A549 treated with Mapracorat at 1 μM for 4 hours (cell line): ENCODE measurements around the gene LCE7A. TPM values are rescaled to one million over a fixed set of nuclear protein-coding genes. Genes with fewer than 3 reads are reported as not detected.

Experiments used
- total RNA-seq: library from RNA; stranded (reverse); fragments of 200-300 nt; extraction: Qiagen RNA extraction; gene quantifications from 5 replicates; pipeline ENCODE4 v1.2.3, GENCODE V29; 2022

The LCE7A gene, protein sequence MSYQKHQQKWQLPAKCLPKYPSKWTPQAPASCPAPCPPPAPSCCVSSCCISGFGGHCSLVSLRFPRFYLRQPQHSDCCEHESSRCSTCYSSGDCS
- total RNA-seq: not detected in 5 replicates

DNA sequence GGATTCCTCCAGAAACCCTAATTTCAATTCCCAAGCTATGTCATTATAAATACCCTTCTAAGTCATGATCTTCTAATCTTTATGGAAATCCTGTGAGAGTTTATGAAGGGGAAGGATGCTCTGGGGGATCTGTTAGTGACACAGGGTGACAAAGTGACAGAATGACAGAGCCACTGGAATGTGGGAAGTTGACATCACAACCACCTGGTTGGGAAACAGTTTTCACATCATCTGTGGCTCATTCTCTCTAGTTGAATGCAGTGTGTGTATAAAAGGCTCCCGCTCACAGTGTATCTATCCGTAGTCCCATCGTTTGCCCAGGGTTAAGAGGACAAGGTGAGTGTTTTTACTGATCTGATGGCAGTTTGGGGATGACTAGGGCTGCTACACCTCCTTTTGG is at the start of gene LCE7A:
Gene LCE7A (plus strand): TSS at position 301 of the 400 bp plus-strand sequence. CDS start 702 bp downstream, outside the sequence.

DNA sequence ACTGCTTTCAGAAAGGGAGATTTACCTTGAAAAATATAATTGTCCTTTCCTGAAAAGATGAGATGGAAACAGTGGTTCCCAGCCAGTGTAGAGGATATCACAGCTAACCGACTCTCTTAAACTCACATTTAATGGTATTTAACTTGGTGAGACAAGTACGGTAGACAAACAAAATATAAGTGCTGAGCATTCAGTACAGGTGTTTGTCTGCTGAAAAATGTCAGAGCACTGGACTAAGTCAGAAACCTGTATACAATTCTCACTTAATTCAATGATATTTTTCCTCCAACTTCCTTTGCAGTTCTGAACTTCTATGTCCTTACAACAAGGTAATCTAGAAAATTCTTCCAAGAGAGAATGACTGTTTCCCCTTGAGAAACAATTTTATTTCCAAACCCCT is 48.1 kb upstream of the LCE7A start, which contains the start of gene LCE1B:
Gene LCE1B (plus strand): TSS at position 301 of the 400 bp plus-strand sequence. CDS start 476 bp downstream, outside the sequence.

DNA sequence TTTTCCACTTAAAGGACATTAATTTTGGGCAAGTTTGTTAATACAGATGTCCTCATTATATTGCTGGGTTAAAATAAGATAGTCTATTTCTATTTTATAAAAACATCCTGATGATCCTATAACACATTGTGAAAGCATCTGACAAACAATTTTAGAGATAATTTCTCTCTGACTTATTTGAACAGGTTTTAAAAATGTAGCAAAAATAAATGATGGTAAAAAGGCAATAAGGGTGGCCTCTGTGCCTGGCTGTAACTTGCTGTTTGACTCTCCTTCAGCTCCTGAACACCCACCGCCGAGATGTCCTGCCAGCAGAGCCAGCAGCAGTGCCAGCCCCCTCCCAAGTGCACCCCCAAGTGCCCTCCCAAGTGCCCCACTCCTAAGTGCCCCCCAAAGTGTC is 32.6 kb upstream of the LCE7A start, which contains the start of gene LCE1A:
Gene LCE1A (plus strand): TSS at position 301 of the 400 bp plus-strand sequence. CDS start 0 bp downstream, at position 301.

DNA sequence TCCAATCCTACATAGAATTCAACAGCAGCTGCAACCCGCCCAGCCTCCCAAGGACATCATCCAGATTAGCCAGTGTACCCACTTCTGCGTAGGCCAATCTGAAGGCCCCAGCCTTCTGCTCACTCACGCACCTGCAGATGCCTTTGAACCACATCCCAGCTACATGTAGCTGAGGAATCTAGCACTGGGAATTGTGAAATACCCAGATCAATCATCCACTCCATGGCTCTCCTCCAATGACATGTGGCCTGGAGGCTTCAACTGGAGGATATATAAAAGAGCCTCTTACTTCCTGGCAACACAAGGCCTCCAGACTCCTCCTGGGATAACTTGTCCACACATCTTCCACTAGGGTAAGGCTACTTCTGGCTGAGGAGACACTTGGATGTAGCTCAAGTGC is 17.2 kb upstream of the LCE7A start, which contains the start of gene LCE6A:
Gene LCE6A (plus strand): TSS at position 301 of the 400 bp plus-strand sequence. CDS start 665 bp downstream, outside the sequence.

DNA sequence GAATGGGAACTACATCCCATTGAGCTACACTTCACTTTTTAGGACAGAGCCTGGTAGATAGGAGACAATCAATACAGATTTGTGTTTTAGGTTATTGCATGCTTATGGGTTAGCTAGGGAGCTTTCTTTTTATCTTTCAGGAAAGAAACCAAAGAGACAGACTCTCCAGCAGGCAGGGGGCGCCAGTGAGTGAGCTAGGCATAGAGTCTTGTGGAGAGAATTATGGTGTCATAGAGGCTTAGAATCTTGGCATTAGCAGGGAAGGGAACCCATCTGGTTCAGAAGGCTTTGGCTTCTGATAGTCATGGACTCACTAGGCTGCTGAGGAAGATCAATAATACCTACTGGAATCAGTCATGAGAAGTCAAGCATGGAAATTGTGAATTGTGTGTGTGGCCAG is 18.2 kb downstream of the LCE7A start, which contains the start of gene SMCP:
Gene SMCP (plus strand): TSS at position 281 of the 400 bp plus-strand sequence. CDS start 6,101 bp downstream, outside the sequence.

DNA sequence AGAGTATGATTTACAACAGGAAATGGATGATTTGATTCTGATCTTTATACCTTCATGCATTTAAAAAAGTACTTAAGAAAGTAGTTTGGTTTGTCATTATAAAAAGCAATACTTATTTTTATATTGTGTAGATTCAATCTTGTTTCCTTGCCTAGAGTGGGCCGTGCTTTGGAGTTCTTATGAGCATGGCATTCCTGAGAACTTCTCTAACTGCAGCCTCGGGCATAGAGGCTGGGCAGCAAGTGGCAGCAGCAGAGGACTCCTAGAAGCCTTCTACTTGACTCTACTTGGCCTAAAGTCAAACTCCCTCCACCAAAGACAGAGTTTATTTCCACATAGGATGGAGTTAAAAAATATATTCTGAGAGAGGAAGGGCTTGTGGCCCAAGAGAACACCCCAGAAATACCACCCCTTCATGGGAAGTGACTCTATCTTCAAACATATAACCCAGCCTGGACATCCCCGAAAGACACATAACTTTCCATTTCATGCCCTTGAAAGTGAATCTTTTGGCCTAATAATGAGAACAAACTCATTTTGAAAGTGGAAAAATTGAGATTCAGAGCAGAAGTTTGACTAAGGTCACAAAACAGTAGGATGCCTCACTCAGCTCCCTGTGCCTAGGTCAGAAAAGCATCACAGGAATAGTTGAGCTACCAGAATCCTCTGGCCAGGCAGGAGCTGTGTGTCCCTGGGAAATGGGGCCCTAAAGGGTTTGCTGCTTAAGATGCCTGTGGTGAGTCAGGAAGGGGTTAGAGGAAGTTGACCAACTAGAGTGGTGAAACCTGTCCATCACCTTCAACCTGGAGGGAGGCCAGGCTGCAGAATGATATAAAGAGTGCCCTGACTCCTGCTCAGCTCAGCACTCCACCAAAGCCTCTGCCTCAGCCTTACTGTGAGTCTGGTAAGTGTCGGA is 48.1 kb downstream of the LCE7A start, which contains the start of gene IVL:
Gene IVL (plus strand): TSS at position 861 of the 916 bp plus-strand sequence. CDS start 1,252 bp downstream, outside the sequence.

Other genes with a start within 250 kb of the LCE7A start
- gene LCE3B, start 246.2 kb upstream of the LCE7A start, total RNA-seq: not detected in 5 replicates
- not detected in 5 replicates for gene LCE3A, start 236.9 kb upstream of the LCE7A start, total RNA-seq
- not detected in 5 replicates for gene LCE2D, start 196.6 kb upstream of the LCE7A start, total RNA-seq
- gene LCE2C, start 184.7 kb upstream of the LCE7A start, total RNA-seq: not detected in 5 replicates
- not detected in 5 replicates for gene LCE2B, start 173.9 kb upstream of the LCE7A start, total RNA-seq
- gene LCE2A, start 161.7 kb upstream of the LCE7A start, total RNA-seq: not detected in 5 replicates
- not detected in 5 replicates for gene LCE4A, start 151.8 kb upstream of the LCE7A start, total RNA-seq
- not detected in 5 replicates for gene KPRP, start 102.0 kb upstream of the LCE7A start, total RNA-seq
- not detected in 5 replicates for gene LCE1F, start 84.9 kb upstream of the LCE7A start, total RNA-seq
- gene LCE1E, start 73.7 kb upstream of the LCE7A start, total RNA-seq: 0.18 TPM in 1 of 5 replicates, not detected in the others
- not detected in 5 replicates for gene LCE1D, start 63.3 kb upstream of the LCE7A start, total RNA-seq
- not detected in 5 replicates for gene LCE1C, start 53.3 kb upstream of the LCE7A start, total RNA-seq
- gene LCE1B, start 48.0 kb upstream of the LCE7A start, total RNA-seq: not detected in 5 replicates
- not detected in 5 replicates for gene LCE1A, start 32.5 kb upstream of the LCE7A start, total RNA-seq
- not detected in 5 replicates for gene LCE6A, start 17.1 kb upstream of the LCE7A start, total RNA-seq
- gene SMCP, start 18.3 kb downstream of the LCE7A start, total RNA-seq: not detected in 5 replicates
- 0.06 to 0.13 TPM (median 0.10 TPM) in 3 of 5 replicates, not detected in the others for gene IVL, start 48.5 kb downstream of the LCE7A start, total RNA-seq
- gene SPRR5, start 87.2 kb downstream of the LCE7A start, total RNA-seq: not detected in 5 replicates
- gene SPRR4, start 110.7 kb downstream of the LCE7A start, total RNA-seq: not detected in 5 replicates
- gene SPRR1A, start 124.1 kb downstream of the LCE7A start, total RNA-seq: not detected in 5 replicates
- not detected in 5 replicates for gene SPRR3, start 141.8 kb downstream of the LCE7A start, total RNA-seq
- not detected in 5 replicates for gene SPRR1B, start 171.2 kb downstream of the LCE7A start, total RNA-seq
- not detected in 5 replicates for gene SPRR2D, start 181.1 kb downstream of the LCE7A start, total RNA-seq
- gene SPRR2A, start 197.5 kb downstream of the LCE7A start, total RNA-seq: not detected in 5 replicates
- gene SPRR2B, start 211.6 kb downstream of the LCE7A start, total RNA-seq: not detected in 5 replicates
- gene SPRR2E, start 234.5 kb downstream of the LCE7A start, total RNA-seq: not detected in 5 replicates